Spleen (tissue), 11 donors: ENCODE data around the gene PARD3. TPM values are rescaled to one million over a fixed set of nuclear protein-coding genes. Genes with fewer than 3 reads are reported as not detected.

Experiments used
- DNase-seq: peaks from one replicate; pipeline ENCODE4 v3.0.0-alpha.2; 2020
- H3K27ac ChIP-seq, 8 donors: fragments of 200-600 bp; sonication (generic) in 7 of 8; 1 replicate in 4 of 8; 2 replicates in 4 of 8; pipeline versions ENCODE4 v1.5.0 to v1.8.0; 2016 to 2021; ENCODE audit warnings: inconsistent platforms in 4 of 8, mild to moderate bottlenecking in 4 of 8, moderate library complexity in 1 of 8
- H3K27me3 ChIP-seq, 7 donors: fragments of 200-600 bp; sonication (generic) in 6 of 7; replicated peaks in 1 of 7; 1 replicate in 4 of 7; 2 replicates in 3 of 7; pipeline versions ENCODE4 v1.5.0 to v1.8.0; 2016 to 2021; ENCODE audit warnings: inconsistent platforms in 3 of 7, mild to moderate bottlenecking in 1 of 7
- H3K36me3 ChIP-seq, 6 donors: fragments of 200-600 bp; sonication (generic) in 5 of 6; 1 replicate in 4 of 6; 2 replicates in 2 of 6; pipeline versions ENCODE4 v1.5.0 to v1.8.0; 2016 to 2021; ENCODE audit warnings: inconsistent platforms in 2 of 6
- H3K4me1 ChIP-seq, 6 donors: fragments of 200-600 bp; sonication (generic) in 5 of 6; 1 replicate in 3 of 6; 2 replicates in 3 of 6; pipeline versions ENCODE4 v1.5.0 to v1.8.0; 2016 to 2021; ENCODE audit warnings: inconsistent platforms in 3 of 6
- H3K4me3 ChIP-seq, 8 donors: fragments of 200-600 bp; sonication (generic) in 7 of 8; 1 replicate in 4 of 8; 2 replicates in 4 of 8; pipeline versions ENCODE4 v1.5.0 to v1.8.0; 2016 to 2021; ENCODE audit warnings: inconsistent platforms in 4 of 8, mild to moderate bottlenecking in 4 of 8, moderate library complexity in 2 of 8
- H3K9me3 ChIP-seq, 8 donors: fragments of 200-600 bp; sonication (generic) in 7 of 8; 1 replicate in 4 of 8; 2 replicates in 4 of 8; pipeline versions ENCODE4 v1.5.0 to v1.8.0; 2016 to 2021; ENCODE audit warnings: inconsistent platforms in 4 of 8
- CTCF ChIP-seq, 11 experiments: fragments of 200-600 bp in 7 of 11; fragments of 450-650 bp in 4 of 11; sonication (generic) in 4 of 11; IDR thresholded peaks in 8 of 11; conservative IDR thresholded peaks in 3 of 11; 1 replicate in 7 of 11; 2 replicates in 4 of 11; pipeline versions ENCODE4 v1.4.0 to v1.8.0; 2016 to 2021; ENCODE audit warnings: antibody characterized with exemption in 11 of 11, inconsistent platforms in 4 of 11, mild to moderate bottlenecking in 1 of 11
- POLR2A ChIP-seq, 3 donors: fragments of 450-650 bp; IDR thresholded peaks; one replicate each; pipeline ENCODE4 v1.5.1; 2017; ENCODE audit warnings: antibody characterized with exemption in 3 of 3, mild to moderate bottlenecking in 1 of 3
- POLR2AphosphoS5 ChIP-seq, 3 donors: sonication (generic); formaldehyde crosslinking; IDR thresholded peaks; one replicate each; pipeline ENCODE4 v1.5.1; 2017; ENCODE audit warnings: antibody characterized with exemption in 3 of 3
- WGBS, 5 donors: extraction: QIAGEN DNeasy Blood & Tissue Kit in 3 of 5; methylation state at CpG; one replicate each; pipeline versions ENCODE4 v1.1.5 to v1.1.7; 2013 to 2018; 5-methylcytosine and 5-hydroxymethylcytosine counted together
- intact Hi-C: fragments of 100-400 bp; cut with DNase I; formaldehyde crosslinking; loops from one replicate; pipeline ENCODE4 v1.15.0; 2023; ENCODE audit warnings: low total_unique reads
- polyA plus RNA-seq, 3 donors: library from polyadenylated mRNA; stranded (reverse); fragments of 200-250 nt; gene quantifications; one replicate each; pipeline ENCODE4 v1.2.1, GENCODE V29; 2013
- total RNA-seq, 7 donors: library from RNA; depleted of rRNA in 3 of 7; stranded (reverse); fragments of >200 nt in 3 of 7; fragmentation: NEBNext Ultra II Directional in 4 of 7; extraction: Animal tissue kit (Norgen Biotek cat#: 25700) in 4 of 7; gene quantifications; one replicate each; pipeline versions ENCODE4 v1.1.0 to v1.2.1, GENCODE V29; 2016 to 2021
- donor health status: healthy with polysubstance abuse.
- donor health status: DM: no; HTN: no; CAD: no; lungs with moderate emphysema.
- donor health status: DM: no; HTN: no; CAD: no.
- donor health status: Bipolar disorder and iron deficiency.
- donor health status: healthy.
- donor health status: DM: no; HTN: no; CAD: no.
- donor health status: DM: yes; HTN: yes; CAD: no.

The PARD3 gene
- total and polyA plus RNA-seq, 10 donors, result 2.8 to 18.9 (median 10.8) TPM

GRCh38 chr10:34670081-34670480 is 145.0 kb downstream of the PARD3 start:
- DNase-seq, result no peak
- intact Hi-C loops, result no loop called here

GRCh38 chr10:34669079-34669478 is 146.0 kb downstream of the PARD3 start:
- no peak for DNase-seq
- no peak overlapping the region for H3K4me3 ChIP-seq
- no peak for TF ChIP-seq POLR2A (IDR thresholded peaks at IDR 0.05)
- no peak for TF ChIP-seq POLR2AphosphoS5 (IDR thresholded peaks at IDR 0.05)
- no peak for TF ChIP-seq CTCF (IDR thresholded peaks at IDR 0.05 in 8 of 11, conservative IDR thresholded peaks at IDR 0.05 in 3 of 11)
- no peak overlapping the region for H3K27ac ChIP-seq
- no peaks in the 10 kb centered on the region for H3K36me3 ChIP-seq
- no peaks in the 10 kb centered on the region for H3K9me3 ChIP-seq
- no peaks in the 10 kb centered on the region for H3K27me3 ChIP-seq
- no peaks in the 10 kb centered on the region for H3K4me1 ChIP-seq
- intact Hi-C loops, result no loop called here
- WGBS, 5 donors, result 74 to 93% (median 86%) methylated on average over 3 of the region's 3 CpGs

More at GRCh38 chr10:34670081-34670480, 145.0 kb downstream of the PARD3 start:
- no peaks in the 10 kb centered on the region for H3K4me1 ChIP-seq
- H3K4me3 ChIP-seq, result no peak overlapping the region
- no peaks in the 10 kb centered on the region for H3K36me3 ChIP-seq
- TF ChIP-seq POLR2AphosphoS5 (IDR thresholded peaks at IDR 0.05) (no peak), POLR2A (IDR thresholded peaks at IDR 0.05) (no peak), CTCF (IDR thresholded peaks at IDR 0.05 in 8 of 11, conservative IDR thresholded peaks at IDR 0.05 in 3 of 11) (no peak)
- no peak overlapping the region for H3K27ac ChIP-seq
- no peaks in the 10 kb centered on the region for H3K27me3 ChIP-seq
- WGBS, 5 donors, result 69 to 88% (median 79%) methylated on average over 13 of the region's 13 CpGs
- no peaks in the 10 kb centered on the region for H3K9me3 ChIP-seq

- Histone ChIP-seq H3K4me3 (no peak overlapping the region), H3K27ac (no peak overlapping the region), H3K27me3 (no peaks in the 10 kb centered on the region), H3K36me3 (no peaks in the 10 kb centered on the region), H3K9me3 (no peaks in the 10 kb centered on the region), H3K4me1 (no peaks in the 10 kb centered on the region)
- 62 to 79% (median 77%) methylated on average over 1 of the region's 1 CpG for WGBS, 5 donors
- DNase-seq, result no peak
- intact Hi-C loops, result no loop called here
- no peak for TF ChIP-seq POLR2A (IDR thresholded peaks at IDR 0.05)
- TF ChIP-seq POLR2AphosphoS5 (IDR thresholded peaks at IDR 0.05), result no peak
These were observed 147.9 kb downstream of the PARD3 start for GRCh38 chr10:34667177-34667576.

GRCh38 chr10:34666008-34666704 is 148.9 kb downstream of the PARD3 start:
- no peaks in the 10 kb centered on the region for H3K4me1 ChIP-seq
- intact Hi-C loops, result no loop called here
- no peaks in the 10 kb centered on the region for H3K36me3 ChIP-seq
- no peak for DNase-seq
- H3K27ac ChIP-seq, result no peak overlapping the region
- no peaks in the 10 kb centered on the region for H3K9me3 ChIP-seq
- 22 to 32% (median 24%) methylated on average over 6 of the region's 6 CpGs for WGBS, 5 donors
- no peaks in the 10 kb centered on the region for H3K27me3 ChIP-seq
- TF ChIP-seq CTCF (IDR thresholded peaks at IDR 0.05 in 8 of 11, conservative IDR thresholded peaks at IDR 0.05 in 3 of 11), result peak in 4 of 11 experiments; percentile 19 to 26 (median 22)
- TF ChIP-seq POLR2A (IDR thresholded peaks at IDR 0.05), result no peak
- TF ChIP-seq POLR2AphosphoS5 (IDR thresholded peaks at IDR 0.05), result no peak
- H3K4me3 ChIP-seq, result no peak overlapping the region
